Stimulated activated CD4-positive, alpha-beta T cell treated with anti-CD3 and anti-CD28 coated beads, Interleukin-15, amount 100 ng/mL, for 24 hours (primary cell): ENCODE results near the gene SPTBN2.
A peak's percentile ranks its signal among the peaks of the same experiment; 100 is the strongest.

Experiments used
- DNase-seq: peaks from one replicate; pipeline ENCODE4 v3.0.0-alpha.2; 2020

Gene SPTBN2

GRCh38 chr11:66700742-66701141, 28.3 kb downstream of the SPTBN2 start:
- DNase-seq, result no peak

DNA sequence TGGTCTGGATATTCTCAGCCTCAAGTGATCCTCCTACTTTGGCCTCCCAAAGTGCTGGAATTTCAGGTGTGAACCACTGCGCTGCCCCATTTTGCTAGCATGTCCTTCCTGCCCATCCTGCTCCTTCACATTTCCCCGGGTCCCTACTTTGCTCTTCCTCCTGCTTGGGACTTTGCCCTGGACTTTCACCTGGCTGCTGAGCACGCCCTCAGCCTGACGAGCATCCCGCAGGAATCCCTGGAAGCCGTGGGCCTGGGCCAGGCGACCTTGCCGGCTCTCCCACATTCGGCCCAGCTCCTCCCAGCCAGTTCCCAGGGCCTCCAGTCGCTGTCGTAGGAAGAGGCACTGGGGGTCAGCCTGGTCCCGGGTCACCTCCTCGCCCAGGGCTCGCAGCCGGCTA, 28.7 kb downstream of the SPTBN2 start:
- no peak for DNase-seq

- no peak for DNase-seq
Measured at GRCh38 chr11:66698491-66698890, 30.5 kb downstream of the SPTBN2 start.

GRCh38 chr11:66697988-66698387, 31.0 kb downstream of the SPTBN2 start:
- DNase-seq, result no peak

GRCh38 chr11:66696146-66696545, 32.9 kb downstream of the SPTBN2 start:
- no peak for DNase-seq

DNA sequence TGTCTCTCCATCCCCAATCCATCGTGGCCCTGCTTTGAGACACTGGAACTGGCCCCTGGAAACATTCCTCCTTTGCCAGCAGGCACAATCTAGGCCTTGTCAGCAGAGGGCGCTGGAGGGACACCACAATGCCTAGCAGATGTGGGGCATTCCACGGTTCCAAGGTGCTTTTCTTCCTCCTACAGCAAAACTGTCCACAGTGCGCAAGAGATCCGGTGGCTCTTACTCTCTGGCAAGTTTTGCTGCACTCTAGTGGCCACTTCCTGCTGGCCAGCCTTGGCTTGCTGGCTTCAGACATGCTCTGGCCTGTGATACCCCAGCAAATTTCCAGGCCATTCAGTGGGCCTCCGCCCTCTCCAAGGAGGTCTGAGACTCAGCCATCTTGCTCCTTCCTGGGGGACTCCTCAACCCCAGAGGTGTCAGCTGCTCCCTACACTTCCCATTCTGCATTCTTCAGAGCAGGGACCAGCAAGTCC, 34.2 kb downstream of the SPTBN2 start:
- peak; percentile 90 for DNase-seq

GRCh38 chr11:66694056-66694410, 35.0 kb downstream of the SPTBN2 start:
- no peak for DNase-seq

GRCh38 chr11:66693356-66694055, 35.5 kb downstream of the SPTBN2 start:
- DNase-seq, result no peak

DNA sequence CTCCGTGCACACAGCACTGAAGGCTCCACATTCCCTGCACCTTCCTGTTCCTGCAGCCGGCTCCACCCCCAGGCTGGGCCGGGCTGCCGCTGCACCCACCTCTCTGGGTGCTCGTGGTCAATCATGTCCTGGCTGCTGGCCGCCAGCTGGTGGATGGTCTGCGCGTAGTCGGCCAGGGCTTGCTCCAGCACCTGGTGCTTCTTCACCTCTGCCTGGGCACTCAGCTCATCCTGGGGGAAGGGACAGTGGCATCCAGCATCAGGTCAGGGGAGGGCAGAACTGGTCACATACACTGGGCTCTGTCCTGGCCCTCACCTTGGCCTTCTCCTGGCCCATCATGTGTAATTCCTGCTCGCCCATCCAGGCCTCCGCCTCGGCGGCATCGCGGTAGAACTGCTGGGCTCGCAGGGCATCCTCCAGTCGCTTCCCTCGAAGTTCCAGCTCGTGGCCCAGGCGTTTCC, 36.1 kb downstream of the SPTBN2 start:
- no peak for DNase-seq

GRCh38 chr11:66692446-66692845, 36.6 kb downstream of the SPTBN2 start:
- DNase-seq, result no peak

DNA sequence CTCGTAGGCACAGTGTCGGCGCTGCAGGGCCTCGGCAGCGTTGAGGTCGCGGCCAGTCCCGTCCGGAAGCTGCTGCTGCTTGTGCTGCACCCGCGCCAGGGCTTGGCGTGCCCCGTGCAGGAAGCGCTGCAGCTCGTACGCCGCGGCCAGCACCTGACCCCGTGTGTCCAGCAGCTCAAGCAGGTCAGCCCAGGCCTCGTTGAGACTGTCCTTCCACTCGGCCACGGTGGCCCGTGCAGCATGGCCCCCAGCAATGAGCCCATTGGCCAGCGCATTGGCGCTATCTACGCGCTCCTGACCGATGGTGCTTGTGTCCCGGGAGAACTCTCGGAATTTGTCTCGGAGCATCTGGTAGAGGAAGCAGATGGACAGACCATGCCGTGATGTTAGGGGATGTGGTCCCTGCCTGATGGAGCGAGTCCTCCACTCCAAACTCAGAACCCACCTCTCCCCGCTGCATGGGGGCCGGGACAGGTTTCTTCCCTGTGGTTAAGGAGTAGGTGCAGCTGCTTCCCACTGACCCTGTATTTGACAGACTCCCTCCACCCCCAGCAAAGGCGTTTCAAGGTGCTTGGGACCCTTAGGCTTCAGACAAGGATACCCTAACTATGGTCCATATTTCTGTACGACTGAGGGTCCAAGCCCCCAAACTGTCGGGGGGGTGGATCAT, 37.6 kb downstream of the SPTBN2 start:
- DNase-seq, result no peak

DNA sequence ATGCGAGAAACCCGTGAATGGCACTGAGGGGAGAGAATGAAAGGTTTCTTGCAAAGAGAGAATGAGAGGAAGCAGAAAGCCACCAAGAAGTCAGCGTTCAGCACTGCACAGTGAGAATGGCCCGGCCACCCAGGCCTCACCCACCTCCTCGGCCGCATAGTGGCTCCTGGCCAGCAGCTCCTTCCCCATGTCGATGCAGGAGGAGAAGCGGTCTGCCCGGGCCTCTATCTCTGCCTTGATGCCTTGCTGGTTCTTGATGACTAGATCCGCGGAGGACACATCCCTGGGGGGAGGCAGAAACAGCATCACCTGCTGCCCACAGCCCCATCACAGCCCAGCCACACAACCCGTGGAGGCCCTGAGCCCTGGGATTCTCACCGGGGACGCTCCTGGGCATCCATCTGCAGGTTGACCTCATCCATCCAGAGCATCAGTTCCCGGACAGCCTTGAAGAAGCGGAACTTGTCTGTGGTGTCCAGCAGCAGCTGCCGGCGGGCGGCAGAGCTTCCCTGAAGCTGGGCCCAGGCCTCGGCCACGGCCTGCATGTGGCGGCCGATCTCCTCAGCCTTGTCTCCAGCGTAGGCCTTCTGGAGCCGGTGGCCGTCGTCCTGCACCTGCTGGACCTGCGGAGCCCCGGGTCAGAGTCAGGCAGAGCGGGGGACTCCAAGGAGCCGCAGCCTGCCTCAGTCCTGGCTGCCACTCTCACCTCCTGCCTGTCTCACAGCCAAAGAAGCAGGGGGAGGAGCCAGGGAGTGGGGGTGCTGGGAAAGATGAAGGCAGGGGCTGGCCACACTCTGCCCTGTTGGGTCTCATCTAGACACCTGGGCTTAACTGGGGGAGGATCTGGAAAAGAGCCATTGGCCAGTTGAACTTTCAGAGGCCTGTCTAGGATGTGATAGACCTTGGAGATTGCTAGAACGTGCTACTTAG, 39.1 kb downstream of the SPTBN2 start:
- no peak for DNase-seq

DNA sequence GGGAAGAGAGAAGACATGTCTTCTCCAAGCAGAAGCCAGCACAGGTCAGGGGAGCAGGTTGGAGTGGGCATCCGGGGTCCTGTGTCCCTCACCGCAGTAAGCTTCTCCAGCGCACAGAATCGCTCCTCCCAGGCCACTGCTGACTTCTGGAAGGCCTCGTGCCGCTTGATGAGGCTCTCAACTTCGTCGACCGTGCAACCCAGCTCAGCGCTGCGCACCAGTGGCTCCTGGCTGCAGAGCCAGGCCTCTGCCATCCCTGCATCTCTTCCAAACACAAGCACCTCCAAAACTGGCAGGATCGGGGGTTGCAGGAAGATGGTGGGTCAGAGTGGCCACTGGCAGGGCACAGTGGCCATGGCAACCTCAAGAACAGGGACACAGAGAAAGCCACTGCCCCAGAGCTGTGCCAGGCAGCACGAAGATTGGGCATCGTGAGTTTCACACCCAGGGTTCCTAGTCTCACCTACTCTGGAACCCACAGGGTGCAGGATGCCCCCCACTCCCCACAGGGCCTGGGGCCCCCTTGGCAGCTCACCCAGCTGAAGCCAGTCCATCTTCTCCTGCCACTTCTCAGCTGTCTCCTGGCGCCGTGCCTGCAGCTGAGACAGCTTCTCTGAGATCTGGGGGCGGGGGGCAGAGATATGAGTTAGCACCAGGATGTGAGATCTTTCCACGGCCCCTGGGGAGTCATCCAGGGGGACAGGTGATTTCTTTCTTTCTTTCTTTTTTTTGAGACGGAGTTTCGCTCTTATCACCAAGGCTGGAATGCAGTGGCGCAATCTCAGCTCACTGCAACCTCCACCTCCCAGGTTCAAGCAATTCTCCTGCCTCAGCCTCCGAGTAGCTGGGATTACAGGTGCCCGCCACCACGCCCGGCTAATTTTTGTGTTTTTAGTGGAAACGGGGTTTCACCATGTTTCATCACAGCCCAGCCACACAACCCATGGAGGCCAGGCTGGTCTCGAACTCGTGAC, 40.2 kb downstream of the SPTBN2 start:
- DNase-seq, result no peak

DNA sequence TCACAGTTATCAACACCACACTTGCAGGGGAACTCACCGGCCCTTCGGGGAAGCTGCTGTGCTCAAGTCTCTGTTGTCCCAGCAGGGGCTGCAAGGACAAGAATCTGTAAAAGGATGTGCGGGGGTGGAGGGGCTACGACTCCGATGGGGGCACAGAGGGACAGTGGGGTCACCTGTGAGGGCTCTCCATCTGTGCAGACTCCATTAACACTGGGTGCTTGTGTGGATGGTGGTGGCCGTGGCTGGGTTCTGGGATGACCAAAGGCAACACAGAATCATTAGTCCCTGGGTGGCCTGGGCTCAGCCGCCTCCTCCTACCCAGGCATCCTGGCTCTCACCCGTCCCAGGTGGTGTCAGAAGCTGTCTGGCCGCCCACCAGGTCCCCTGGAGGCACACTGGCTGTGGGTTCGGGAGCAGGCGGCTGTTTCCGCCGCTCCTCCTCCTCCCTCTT, 41.2 kb downstream of the SPTBN2 start:
- no peak for DNase-seq

DNA sequence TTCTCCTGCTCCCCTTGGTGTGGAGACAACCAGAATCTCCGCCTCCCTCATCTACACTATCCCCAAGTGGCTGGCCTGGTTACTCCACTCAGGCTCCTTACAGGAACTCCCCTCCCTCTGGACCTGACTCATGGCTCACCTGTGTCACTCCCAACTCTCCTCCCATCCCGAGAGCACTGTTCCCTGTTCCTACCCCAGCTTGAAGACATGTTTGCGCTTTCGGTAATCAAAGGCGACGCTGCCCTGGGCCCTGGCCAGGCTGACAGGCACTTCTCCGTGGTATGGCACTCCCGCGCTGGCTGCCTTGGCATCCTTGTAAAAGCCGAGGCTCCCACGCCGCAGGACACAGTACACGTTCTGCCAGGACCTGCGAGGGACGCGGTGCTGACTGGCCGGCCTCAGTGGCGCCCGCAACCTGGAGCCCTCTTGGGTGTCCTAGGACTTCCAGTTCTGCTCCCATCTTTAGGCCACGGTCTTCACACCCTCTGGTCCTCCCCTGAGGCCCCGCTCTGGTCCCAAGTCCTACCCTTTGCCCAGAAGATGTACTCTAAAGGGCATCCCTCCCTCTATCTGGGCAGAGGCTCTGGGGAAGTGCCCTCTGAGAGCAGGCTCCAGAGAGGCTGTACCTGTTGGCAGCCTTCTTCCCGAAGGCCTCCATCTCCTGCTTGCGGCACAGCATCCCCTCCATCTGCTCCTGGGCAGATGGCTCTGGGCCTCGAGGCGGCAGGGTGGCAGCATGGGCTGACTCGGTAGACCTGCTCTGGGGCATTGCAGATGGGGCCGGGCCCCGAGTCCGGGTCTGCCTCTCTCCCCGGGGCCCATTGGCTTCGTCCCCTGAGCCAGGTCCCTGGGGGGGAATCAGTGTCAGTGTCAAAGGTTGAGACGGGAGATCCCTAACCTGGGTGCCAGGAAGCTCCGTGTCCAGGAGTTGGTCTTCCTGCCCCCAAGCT, 41.9 kb downstream of the SPTBN2 start:
- no peak for DNase-seq

- no peak for DNase-seq
Measured at GRCh38 chr11:66686100-66686785, 42.8 kb downstream of the SPTBN2 start.

DNA sequence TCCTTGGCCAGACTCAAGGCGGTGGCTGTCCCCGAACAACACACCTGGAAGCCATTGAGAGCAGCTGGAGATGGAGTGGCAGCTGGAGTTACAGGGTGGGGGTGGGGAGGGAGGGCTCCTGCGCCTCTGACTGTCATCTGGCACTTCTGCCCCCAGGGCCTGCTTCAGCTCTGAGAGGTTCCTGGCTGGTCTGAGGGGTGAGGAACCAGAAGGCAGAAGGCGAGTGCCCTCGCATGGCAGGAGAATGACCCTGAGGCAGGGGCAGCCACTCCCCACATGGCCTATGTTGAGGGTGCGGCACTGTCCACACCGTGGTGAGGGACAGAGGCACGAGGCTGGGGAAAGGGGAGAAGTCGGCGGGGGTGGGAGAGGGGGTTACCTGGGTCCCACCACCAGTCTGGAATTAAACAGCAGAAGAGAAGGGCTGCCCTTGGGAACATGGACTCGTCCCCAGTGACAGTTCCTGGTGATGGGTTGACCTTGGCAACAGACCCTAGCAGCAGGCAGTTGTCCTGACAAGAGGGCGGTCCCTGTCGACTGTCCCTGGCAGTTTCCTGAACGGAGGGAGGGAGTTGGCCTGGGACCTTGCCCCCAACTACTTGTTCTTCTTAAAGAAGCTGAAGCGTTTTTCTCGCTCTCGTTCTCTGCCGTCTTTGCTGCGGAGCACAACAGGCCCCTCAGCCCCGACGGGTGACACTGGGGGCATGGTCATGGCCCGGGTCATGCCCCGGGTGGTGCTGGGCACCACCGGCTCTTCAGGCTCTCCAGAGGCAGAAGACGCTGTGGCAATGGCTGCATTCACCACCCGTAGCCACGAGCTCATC, 43.5 kb downstream of the SPTBN2 start:
- DNase-seq, result no peak

DNA sequence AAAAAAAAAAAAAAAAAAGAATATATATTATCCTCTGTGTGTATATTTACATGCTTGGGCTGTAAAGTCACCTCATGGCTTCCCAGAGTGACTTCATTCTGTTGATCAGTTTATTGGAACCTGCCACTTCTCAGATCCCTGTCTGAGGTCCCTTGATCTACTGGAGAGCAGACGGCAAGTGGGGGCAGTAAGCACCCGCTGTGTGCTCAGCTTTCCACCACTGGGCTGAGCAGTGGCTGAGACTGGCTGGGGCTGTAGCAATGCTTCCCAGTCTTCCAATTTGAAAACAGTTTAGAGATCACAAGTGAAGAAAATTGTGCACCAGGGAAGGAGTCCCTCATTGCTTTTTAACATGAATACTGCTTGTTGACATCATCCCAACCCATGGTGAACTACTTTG, 44.4 kb downstream of the SPTBN2 start:
- DNase-seq, result no peak

DNA sequence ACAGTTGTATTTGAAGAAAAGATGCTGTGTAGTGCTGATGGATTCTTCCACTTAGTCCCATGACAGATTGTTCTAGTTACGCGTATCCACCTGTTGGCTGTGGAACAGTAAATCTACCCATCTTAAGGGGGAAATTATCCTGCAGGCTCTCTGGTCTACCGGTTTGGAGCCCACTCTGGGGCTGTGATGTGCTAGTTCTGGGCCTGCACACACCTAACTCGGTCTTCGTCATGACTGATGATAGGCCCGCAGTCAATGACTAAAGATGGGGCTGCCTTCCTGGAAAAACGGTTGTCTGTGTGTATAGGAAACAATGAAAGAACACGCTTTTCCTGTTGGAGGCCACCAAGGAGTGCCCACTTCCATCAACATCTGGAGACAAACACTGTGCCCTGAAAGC, 45.1 kb downstream of the SPTBN2 start:
- DNase-seq, result no peak
